ENCODE measurements around the gene CEBPA.

Gene CEBPA

GRCh38 chr19:33286899-33287298 lies 15.4 kb downstream of the CEBPA start:
- no peak for DNase-seq

- peak; percentile 17 for DNase-seq
Observed at GRCh38 chr19:33285441-33285927, 16.9 kb downstream of the CEBPA start.

DNA sequence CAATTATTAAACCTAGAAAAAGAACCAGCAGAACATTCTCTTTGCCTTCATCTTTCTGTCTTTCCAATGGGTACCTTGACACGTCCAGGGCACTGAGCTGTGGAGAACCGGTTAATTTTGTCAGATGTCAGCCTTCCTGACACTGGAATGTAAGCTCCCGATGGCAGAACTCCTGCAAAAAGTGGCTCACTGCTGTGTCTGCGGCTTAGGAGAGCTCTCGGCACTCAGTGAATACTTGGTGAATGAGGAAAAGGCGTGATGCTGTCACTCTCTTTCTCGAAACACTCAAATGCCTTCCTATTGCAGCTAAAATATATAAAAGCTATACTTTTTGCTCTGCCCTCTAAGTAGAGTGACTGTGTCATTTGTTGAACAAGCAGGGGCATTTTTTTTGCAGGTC lies 17.6 kb downstream of the CEBPA start:
- DNase-seq = no peak

GRCh38 chr19:33284146-33284643 lies 18.1 kb downstream of the CEBPA start:
- DNase-seq = no peak

GRCh38 chr19:33283589-33283988 lies 18.7 kb downstream of the CEBPA start:
- DNase-seq = no peak

GRCh38 chr19:33282036-33282671 lies 20.2 kb downstream of the CEBPA start:
- peak; percentile 76 for DNase-seq

DNA sequence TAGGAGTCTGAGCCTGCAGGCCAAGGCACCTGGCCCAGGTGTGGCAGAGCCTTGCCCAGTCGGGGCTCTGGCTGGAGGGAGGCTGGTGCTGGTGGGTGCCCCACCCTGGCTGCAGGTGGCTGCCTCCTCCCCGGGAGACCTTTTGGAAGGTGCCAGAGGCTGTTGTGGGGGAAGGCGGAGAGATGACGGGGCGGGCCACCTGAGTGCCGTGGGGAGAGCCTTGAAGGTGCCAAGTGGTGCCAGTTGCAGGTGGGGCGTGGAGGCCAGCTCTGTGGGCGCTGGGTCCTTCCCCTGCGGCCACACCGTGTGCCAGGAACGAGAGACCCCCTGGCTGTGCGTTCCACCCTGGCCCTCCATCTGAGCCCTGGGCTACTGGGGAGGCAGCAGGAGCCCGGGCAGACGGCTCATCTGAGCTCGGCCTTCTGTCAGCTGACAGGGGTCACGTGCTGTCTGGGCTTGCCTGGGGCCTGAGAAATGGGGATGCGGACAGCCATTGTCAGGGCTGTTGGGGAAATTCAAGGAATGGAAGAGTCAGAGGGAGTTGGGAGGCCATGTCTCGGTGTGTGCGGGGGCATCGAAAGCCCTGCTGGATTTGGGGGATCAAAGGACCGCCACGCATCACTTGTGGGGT lies 20.9 kb downstream of the CEBPA start:
- DNase-seq = no peak

DNA sequence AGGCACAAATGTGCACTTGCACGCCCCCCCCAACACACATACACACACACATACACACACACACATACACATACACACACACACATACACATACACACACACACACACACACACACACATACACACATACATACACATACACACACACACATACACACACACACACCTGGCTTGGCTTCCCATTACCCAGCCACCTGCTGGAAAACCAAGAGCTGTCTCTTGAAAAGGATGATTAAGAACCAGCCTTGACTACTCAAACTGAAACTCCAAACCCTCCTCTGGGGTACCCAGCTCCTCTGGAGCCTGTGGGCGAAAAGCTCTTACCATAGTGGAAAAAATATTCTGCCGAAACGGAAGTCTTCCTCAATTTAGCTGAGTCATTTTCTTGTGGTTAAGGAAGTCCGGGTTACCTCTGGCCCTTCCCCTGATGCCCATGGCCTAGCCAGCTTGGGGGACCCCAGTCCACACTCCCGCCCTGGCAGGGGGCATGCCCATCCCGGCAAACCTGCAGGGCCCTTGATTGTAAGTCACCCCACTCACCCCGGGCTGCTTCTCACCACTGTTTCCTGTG lies 21.9 kb downstream of the CEBPA start:
- peak; percentile 93 for DNase-seq

- DNase-seq = no peak
Observed at GRCh38 chr19:33279430-33280350, 22.6 kb downstream of the CEBPA start.

DNA sequence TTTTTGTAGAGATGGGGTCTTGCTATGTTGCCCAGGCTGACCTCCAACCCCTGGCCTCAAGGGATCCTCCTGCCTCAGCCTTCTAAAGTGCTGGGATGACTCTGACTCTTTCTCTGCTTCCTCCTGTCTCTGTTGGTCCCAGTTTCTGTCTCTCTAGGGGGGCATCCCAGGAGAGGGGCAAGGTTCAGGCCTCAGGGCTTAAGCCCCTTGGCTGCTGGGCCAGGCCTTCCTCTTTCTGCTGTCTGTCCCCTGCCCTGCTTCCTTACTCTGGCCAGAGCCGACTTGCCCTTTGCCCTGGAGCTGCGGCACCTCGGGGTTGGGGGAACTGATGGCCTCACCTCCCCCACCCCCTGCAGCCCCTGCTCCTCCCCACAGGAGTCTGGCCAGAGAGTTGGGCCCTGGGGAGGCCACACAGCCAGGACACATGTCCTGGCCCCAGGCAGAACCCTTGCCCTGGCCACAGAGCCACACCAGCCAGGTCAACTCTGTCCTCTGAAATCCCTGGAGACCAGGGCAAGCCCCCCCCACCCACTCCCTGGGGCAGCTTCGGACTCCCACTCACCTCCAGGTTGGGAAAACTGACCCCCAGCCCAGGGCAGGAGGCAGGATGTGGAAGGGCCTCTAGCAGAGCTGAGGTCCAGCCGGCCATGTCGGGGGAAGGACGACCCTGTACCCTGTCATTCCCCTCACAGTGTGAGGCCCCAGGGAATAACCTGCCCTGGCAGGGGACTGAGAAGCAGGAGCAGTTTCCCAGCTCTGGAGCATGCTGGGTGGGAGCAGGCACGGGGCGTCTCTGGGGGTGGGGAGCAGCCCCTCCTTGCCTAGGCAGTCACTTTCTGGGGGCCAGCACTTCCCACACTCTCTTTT lies 23.7 kb downstream of the CEBPA start:
- peak; percentile 27 for DNase-seq

DNA sequence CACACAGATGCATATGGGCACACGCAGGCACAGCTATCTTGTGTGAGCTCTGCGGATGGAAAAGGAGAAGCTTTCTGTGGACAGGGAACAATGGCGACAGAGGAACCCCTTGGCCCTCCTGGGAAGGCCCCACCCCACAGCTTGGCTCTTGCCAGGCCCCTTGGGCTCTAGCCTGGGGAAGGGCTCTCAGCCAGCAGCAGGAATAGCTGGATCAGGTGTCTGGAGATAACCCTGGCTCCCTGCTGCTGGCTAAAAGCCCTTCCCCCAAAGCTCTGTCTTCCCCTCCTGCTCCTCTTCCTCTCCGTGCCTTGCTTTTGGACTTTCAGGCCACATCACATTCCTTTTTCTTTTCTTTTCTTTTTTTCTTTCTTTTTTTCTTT lies 24.3 kb downstream of the CEBPA start:
- no peak for DNase-seq

- no peak for DNase-seq
Observed at GRCh38 chr19:33277434-33277833, 24.9 kb downstream of the CEBPA start.

- DNase-seq = no peak
Observed at GRCh38 chr19:33275933-33276619, 26.3 kb downstream of the CEBPA start.

- DNase-seq = no peak
Observed at GRCh38 chr19:33275559-33275932, 26.8 kb downstream of the CEBPA start.

- no peak for DNase-seq
Observed at GRCh38 chr19:33274663-33275558, 27.4 kb downstream of the CEBPA start.

DNA sequence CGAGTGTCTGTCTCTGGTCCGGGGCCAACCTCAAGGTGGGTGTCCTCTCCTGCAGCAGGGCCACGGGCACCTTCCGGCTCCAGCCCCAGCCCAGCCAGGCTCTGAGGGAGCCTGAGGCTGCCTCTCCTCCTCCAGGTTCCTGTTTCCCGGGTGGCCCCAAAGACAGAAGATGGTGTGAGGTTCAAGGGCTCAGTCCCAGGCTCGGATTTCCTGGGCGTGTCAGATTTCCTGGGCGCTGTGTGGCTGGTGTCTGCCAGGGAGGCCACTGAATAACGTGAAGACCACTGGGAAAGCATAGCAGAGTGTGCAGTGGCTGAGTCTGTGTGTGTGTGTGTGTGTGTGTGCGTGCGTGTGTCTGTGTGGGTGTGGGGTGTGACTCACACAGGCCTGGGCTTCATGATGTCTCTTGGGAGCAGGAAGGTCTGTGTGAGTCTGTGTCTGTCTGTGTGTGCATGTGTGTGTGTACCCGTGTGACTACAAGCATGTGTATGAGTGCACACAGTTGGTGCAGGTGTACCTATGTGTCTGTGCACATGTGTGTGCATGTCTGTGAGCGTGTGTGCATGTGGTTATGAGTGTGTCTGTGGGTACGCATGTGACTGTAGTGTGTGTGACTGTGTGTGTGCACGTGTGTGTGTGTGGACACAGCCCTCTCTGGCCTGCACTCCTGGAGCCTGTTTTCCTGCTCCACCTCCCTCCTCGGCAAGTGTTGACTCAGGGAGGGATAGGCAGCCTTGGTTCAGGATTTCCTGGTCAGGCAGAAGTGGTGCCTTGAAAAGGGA lies 28.3 kb downstream of the CEBPA start:
- peak; percentile 97 for DNase-seq

- no peak for DNase-seq
Observed at GRCh38 chr19:33273065-33273736, 29.1 kb downstream of the CEBPA start.

GRCh38 chr19:33271246-33272021 lies 30.9 kb downstream of the CEBPA start:
- no peak for DNase-seq
